GM19324 (cell line): ENCODE results near the gene GNPDA1.
A peak's percentile ranks its signal among the peaks of the same experiment; 100 is the strongest.

Source experiments
- ATAC-seq: cut with Tn5 transposase; IDR thresholded peaks from one replicate; pipeline ENCODE4 v1.9.1; 2021; ENCODE audit warnings: mild to moderate bottlenecking, moderate library complexity; ENCODE audit not compliant: unreplicated experiment, low FRiP score

Gene GNPDA1

GRCh38 chr5:141997358-141997960 is 15.4 kb downstream of the GNPDA1 start:
- ATAC-seq = no peak

- ATAC-seq = no peak
These were observed 17.2 kb downstream of the GNPDA1 start for GRCh38 chr5:141995656-141996055.

- no peak for ATAC-seq
These were observed 18.2 kb downstream of the GNPDA1 start for GRCh38 chr5:141994511-141995136.

- ATAC-seq = no peak
These were observed 20.4 kb downstream of the GNPDA1 start for GRCh38 chr5:141992349-141992963.

GRCh38 chr5:141989720-141990119 is 23.1 kb downstream of the GNPDA1 start:
- no peak for ATAC-seq

GRCh38 chr5:141986072-141986471 is 26.8 kb downstream of the GNPDA1 start:
- ATAC-seq = no peak

- ATAC-seq = no peak
These were observed 30.2 kb downstream of the GNPDA1 start for GRCh38 chr5:141982626-141983025.

- no peak for ATAC-seq
These were observed 34.4 kb downstream of the GNPDA1 start for GRCh38 chr5:141978389-141978788.

GRCh38 chr5:141976176-141976575 is 36.7 kb downstream of the GNPDA1 start:
- no peak for ATAC-seq

GRCh38 chr5:141973871-141974595 is 38.8 kb downstream of the GNPDA1 start:
- no peak for ATAC-seq

- ATAC-seq = peak; percentile 46
These were observed 42.8 kb downstream of the GNPDA1 start for GRCh38 chr5:141969783-141970771.

- ATAC-seq = peak; percentile 97
These were observed 43.8 kb downstream of the GNPDA1 start, which contains the start of gene RNF14 for GRCh38 chr5:141968914-141969608. Gene RNF14 (plus strand): TSS chr5:141969105. CDS start chr5:141973589, 4,484 bp downstream.

- ATAC-seq = no peak
These were observed 45.9 kb downstream of the GNPDA1 start for GRCh38 chr5:141966963-141967333.

- no peak for ATAC-seq
These were observed 46.4 kb downstream of the GNPDA1 start for GRCh38 chr5:141966275-141966962.

- no peak for ATAC-seq
These were observed 47.8 kb downstream of the GNPDA1 start for GRCh38 chr5:141965071-141965470.

GRCh38 chr5:141963701-141964100 is 49.1 kb downstream of the GNPDA1 start:
- no peak for ATAC-seq

- no peak for ATAC-seq
These were observed 51.4 kb downstream of the GNPDA1 start for GRCh38 chr5:141961466-141961865.

GRCh38 chr5:141960449-141961323 is 52.1 kb downstream of the GNPDA1 start:
- ATAC-seq = peak; percentile 92
